Subcutaneous adipose tissue (tissue), 4 donors: Measurements from ENCODE around the gene C11orf91. TPM values are rescaled to one million over a fixed set of nuclear protein-coding genes. Genes with fewer than 3 reads are reported as not detected.

Source experiments
- CTCF ChIP-seq: fragments of 450-650 bp; IDR thresholded peaks from one replicate; pipeline ENCODE4 v1.5.1; 2016; ENCODE audit warnings: low read depth, mild to moderate bottlenecking, control low read depth, antibody characterized with exemption, moderate library complexity
- total RNA-seq, 4 donors: library from RNA; depleted of rRNA; stranded (reverse); fragments of >200 nt; gene quantifications; one replicate each; pipeline ENCODE4 v1.1.0, GENCODE V29; 2016

C11orf91 gene
- total RNA-seq, 4 donors from 2014 or later, result 1.6 TPM; not detected in 3

- TF ChIP-seq CTCF, result no peak
Measured at GRCh38 chr11:33706546-33706945, 5.9 kb upstream of the C11orf91 start.

GRCh38 chr11:33704240-33705002 is 3.8 kb upstream of the C11orf91 start:
- no peak for TF ChIP-seq CTCF

GRCh38 chr11:33703788-33704187 is 3.2 kb upstream of the C11orf91 start:
- TF ChIP-seq CTCF, result no peak

GRCh38 chr11:33703234-33703633 is 2.6 kb upstream of the C11orf91 start:
- TF ChIP-seq CTCF, result no peak

GRCh38 chr11:33701302-33702230 is 940 bp upstream of the C11orf91 start:
- no peak for TF ChIP-seq CTCF

- TF ChIP-seq CTCF, result no peak
Measured at GRCh38 chr11:33700063-33700501, 544 bp downstream of the C11orf91 start.

- no peak for TF ChIP-seq CTCF
Measured at GRCh38 chr11:33699515-33700062, 1.0 kb downstream of the C11orf91 start.
